ENCODE results near the gene TRMU.

GRCh38 chr22:46348099-46348695 lies 12.7 kb downstream of the TRMU start:
- no peak for TF ChIP-seq JUNB (IDR thresholded peaks at IDR 0.05; ENCODE audit: unreplicated experiment)
- no peak for TF ChIP-seq CTCF (conservative IDR thresholded peaks at IDR 0.05; ENCODE audit: low read depth in 2 of 2)

All from GM23338 (cell line).